GM21717 (cell line): Measurements from ENCODE around the gene LGALS9.
A peak's percentile ranks its signal among the peaks of the same experiment; 100 is the strongest.
"Not testable (repeated sequence)": the region's sequence is repeated elsewhere in the genome, so short reads cannot be mapped to it uniquely, and the experiment has no call there.

Source experiments
- ATAC-seq: cut with Tn5 transposase; IDR thresholded peaks from one replicate; pipeline ENCODE4 v1.9.1; 2021; ENCODE audit warnings: mild to moderate bottlenecking, moderate library complexity; ENCODE audit not compliant: unreplicated experiment

LGALS9 gene

DNA sequence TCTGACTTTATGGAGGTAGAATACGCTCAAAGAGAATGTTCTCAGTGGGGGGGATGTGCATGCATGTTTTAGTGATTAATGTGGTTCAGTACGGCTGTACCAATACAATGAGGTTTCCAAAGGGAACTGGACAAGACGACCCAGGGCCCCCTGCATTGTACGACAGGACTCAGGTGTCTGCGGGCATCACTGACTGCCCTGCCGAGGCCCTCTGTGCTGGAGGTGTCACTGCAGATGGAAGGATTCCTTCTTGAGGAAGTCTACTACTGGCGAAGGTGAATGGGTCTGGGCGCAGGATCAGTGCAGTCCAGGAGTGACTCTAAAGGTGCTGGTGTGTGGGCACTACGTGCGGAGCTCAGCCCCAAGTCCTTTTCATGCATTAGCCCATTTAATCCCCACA, 3.5 kb upstream of the LGALS9 start:
- no peak for ATAC-seq

DNA sequence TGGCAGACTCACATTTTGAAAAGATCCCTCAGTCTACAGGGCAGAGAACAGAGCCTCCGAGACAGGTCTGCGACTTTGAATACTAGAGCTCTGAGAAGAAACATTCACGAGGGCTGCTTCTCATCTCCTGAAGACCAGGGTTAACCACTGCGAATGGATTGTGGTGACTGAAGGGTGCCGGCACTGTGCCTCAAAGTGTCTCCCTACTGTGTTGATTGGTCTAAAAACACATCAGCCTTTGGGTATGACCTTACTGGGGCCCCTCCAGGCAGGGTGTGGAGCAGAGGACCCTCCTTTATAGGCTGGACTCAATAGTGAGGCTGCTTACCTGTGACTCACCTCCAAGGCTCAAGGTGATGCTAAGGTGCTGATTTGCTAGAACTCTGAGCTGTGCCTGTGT, 2.6 kb upstream of the LGALS9 start:
- ATAC-seq: no peak

DNA sequence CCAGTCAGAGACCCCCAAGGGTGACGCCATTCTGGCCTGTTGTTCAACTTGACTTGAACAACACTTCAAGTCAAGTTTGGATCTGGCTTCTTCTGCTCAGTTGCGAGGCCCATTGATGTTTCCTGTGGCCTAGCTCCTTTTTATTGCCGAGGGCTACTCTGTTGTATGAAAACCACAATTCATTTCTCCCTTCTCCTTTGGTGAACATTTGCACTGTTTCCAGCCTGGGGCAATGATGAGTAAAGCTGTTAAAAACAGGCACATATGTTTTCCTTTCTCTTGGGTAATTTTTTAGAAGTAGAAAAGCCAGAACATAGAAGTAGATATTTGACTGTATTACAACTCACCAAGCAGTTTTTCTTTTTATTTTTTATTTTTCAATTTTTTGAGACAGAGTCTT, 1.7 kb upstream of the LGALS9 start:
- not testable (repeated sequence) for ATAC-seq

DNA sequence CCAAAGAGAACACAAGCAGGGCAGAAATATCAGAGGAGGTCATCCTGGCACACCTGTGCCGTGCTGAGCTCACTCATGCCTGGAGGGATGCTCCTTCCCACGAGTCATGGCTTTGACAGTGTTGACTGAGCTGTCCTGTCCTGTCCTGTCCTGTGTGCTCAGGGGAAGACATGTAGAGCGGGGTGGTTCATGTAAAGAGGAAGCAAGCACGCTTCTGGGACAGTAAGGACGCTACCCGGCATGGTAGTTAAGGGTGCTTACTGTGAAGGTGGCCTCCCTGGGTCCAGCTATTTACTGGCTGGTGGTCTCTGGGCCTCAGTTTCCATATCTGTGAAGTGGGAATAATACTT, 398 bp downstream of the LGALS9 start:
- peak; percentile 35 for ATAC-seq

DNA sequence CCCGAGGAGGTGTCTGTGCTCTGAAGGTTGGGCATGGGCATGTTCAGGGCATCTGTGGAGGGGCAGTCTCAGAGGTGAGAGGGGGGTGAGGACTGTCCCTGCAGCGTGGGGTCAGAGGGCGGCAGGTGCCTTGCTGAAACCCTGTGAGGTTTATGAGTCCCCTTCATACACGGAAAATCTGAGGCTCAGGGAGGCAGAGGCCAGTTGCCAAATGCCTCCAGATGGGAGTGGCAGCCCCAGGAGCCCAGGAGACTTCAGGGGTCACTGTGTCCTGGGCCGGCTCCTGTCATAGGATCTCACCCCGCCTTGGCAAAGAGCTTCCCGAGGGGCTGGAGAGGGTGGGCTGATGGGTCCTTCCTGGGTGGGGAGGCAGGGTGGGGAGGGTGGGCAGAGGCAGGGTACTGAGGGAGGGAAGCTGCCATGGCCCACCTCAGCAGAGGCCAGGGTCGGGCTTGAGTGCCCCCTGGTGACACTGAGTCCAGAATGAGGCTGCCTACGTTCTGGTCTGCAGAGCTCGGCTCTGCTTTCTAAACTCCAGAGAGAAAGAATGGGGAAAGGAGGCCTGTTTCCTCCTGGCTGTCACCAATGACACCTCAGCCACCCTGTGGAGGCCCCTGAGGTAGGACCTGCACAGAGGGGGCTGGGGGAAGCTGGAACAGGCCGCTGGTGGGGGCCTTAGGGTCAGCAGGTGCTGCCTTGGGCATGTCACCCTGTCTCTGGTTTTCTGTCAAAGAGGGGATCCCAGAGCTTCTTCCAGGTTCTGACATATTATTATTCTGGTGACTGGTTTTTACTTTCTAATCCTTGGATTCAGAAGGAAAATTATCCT, 1.1 kb downstream of the LGALS9 start:
- ATAC-seq: no peak

DNA sequence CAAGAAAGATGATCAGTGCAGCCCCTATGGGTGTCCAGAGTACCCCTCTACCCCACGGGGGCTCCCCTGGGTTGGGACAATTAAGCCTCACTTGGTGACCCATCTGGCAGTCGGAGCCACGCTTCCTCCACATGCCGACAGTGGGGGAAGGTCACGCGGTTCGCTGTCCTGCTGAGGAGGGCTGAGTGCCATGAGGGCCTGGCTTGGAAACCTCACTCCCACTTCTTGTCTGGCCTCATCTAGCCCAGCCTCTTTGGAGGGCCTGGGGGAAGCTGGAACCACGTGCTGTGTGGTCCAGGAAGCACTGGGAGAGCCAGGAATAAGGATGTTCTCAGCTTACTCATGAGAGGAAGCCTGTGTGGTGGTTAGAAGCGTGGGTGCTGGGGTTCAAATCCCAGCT, 1.8 kb downstream of the LGALS9 start:
- ATAC-seq: not testable (repeated sequence)

DNA sequence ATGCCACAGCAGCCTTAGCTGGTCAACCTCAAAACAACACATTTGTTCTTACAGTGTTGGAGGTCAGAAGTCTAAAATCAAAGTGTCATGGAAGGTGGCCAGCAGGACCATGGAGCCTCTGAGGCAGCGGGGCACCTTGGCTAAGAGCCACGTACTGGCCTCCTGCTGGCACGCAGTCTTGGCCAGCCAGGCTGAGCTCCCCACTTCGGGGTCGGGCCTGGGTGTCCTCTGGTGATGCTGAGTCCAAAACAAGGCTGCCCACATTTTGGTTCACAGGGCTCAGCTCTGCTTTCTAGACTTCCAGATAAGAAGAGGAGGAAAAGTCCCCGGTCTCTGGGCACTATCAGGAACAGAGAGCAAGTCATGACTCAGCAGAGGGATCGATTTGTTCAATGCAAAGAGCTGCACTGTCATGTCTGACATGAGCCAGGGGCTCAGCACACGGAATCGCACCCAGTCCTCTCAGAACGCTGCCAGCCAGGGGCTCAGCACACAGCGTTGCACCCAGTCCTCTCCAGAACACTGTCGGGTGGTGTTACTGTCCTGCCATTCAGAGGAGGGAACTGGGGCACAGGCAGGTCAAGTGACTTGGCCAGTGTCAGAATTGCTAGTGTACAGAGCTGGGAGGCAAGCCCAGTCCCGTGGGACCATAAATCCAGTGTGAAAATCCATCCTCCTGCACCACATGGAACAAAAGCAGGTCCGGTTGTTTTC, 2.5 kb downstream of the LGALS9 start:
- ATAC-seq: no peak

DNA sequence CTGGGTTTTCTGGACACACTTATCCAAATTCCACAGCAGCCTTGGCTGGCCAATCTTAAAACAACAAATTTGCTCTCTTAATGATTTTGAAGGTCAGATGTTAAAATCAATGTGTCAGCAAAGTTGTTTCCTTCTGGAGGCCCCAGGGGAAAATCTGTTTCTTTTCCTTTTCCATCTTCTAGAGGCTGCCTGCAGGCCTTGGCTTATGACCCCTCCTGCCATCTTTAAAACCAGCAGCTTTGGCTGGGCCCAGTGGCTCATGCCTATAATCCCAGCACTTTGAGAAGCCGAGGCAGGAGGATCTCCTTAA, 3.0 kb downstream of the LGALS9 start:
- no peak for ATAC-seq

DNA sequence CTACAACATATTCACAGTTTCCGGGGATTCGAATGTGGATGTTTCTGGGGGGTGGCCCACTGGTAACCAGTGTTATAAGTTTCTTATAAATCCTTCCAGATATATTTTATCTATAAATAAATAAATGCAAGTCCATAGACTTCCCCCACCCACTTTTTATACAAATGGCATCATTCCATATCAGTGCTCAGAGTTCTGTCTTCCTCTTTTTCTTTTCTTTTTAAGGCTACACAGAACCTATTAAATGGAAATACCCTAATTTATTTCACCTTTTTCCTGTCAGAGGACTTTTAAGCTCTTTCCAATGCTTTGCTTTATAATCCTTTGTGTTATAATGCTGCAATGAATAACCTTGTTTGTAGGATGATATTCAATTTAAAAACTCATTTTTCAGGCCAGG, 3.8 kb downstream of the LGALS9 start:
- no peak for ATAC-seq

DNA sequence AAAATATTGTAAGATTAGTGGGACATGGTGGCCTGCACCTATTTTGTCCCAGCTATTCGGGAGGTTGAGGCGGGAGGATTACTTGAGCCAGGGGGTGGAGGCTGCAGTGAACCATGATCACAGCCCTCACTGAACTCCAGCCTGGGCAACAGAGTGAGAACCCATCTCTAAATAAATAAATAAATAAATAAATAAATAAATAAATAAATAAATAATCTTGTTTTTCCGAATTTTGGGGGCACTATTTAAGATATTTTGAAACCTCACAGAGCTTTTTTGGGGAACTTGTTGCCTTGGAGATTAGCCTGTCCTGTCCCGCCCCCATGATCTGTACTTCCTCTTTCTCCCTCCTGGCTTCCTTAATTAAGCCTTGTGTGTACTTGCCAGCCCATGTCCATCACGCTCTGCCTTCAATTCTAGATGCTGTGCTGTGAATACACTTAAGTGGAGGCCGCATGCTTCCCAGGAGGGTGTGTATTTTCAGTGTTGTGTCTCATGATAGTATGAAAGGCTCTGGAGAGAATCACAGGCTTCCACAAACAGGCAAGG, 4.4 kb downstream of the LGALS9 start:
- no peak for ATAC-seq

DNA sequence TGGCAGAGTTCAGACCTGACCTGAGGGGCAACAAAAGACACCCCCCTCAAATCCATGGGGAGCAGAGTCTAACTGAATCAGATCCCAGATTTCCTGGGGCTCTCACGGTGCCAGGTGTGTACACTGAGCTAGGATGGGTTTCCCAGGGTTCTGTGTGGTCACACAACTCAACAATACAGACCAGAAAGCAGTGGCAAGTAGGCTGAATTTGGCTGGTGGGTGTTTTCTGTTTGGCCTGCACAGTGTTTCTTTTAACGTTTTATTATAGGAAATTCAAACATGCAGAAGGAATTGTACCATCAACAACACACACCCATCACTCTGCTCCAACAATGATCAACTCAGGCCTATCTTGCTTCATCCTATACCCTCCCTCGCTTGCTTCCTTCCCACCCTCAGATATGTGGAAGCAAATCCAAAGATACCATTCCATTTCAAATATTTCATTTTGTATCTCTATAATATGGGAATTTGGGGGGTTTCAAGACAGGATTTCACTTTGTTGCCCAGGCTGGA, 5.1 kb downstream of the LGALS9 start:
- ATAC-seq: not testable (repeated sequence)

DNA sequence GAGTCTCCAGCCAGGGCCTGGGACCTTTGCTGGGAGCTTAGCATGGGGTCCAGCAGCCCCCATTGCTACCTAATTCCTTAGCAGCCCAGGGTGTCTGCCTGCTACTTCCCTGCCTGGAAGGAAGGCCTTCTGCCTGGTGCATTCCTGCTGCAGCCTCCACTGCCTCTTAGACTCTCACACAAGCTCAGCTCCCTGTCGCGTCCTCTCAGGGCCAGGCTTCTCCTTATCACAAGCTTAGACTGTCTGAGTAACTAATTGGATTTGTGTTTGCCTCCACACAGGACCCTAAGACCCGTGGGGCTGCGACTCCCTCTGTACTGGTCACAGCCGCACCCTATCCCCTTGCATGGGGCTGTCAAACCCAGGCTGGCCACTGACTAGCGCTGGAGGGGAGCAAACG, 6.8 kb downstream of the LGALS9 start:
- ATAC-seq: not testable (repeated sequence)

DNA sequence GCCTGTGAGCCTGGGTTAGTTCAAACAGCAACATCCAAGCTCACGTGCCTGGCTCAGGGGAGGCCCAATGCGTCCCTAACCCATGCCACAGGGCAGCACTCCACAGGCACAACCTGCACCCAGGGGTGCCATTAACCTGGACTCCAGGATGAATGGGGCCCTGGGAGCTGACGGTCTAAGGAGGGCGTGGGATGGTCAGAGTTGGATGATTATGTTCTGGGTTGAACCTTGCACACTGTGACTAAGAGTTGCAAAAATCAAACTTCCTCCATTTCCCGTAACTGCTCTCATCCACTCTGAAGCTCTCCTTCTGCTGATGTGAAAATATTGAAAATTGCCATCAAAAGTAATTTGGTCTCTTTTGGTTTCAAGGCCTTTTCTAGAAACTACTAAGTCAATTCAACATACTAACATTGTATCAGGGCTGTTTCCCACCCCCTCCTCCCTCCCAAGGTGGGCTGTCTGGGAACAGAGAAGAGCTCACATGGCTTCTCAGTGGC, 7.5 kb downstream of the LGALS9 start:
- ATAC-seq: not testable (repeated sequence)

DNA sequence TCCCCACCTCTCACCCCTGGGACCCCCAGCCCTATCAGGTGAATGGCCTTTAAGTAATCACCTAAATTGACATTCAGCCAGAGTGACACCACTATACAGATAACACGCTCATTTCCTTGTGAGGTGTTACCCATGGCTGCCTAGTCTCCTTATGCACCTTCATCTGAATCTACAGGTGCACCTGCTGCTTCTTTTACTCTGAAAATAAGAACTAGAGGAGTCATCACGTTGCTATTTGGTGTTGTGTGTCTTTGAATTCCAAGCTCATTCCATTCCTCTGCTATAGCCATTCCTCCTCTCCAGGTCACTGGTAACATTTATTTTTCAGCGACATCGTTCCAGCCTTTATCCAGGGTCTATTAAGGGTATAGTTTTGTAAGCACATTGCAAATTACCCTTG, 9.8 kb downstream of the LGALS9 start:
- no peak for ATAC-seq

DNA sequence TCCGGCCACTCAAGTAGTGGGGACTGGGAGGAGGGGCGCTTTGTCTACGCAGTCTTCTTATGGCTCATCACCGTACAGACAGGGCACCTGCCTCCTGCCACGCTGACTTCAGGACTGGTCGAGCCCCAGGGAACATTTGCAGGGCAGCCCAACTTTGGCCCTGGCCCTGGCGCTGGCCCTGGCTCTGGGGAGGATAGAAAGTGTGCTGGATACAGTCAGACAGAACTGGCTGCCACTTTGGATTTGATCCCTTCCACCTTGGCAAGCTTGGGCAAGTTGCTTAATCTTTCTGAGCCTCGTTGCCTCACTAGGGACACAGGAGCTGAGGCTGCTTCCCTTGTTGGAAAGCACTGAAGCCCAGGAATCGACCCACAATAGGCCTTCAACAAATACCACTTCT, 13.6 kb downstream of the LGALS9 start:
- ATAC-seq: no peak

DNA sequence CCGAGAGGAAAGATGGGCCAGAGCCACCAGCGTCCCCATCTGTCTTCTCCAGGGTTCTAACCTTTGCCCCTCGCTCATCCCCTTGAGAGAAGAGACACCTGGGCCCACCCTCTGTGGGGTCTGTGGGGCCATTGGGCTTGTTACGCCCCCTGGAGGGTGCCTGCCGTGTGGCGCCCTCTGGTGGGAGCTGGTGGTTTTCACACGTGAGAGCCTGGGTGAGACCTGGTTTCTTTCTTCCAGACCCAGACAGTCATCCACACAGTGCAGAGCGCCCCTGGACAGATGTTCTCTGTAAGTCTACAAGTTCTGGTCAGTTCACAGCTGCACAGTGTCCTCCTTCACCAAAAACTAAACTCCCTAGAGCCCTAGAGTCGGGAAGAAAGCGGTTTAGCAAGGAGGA, 14.6 kb downstream of the LGALS9 start:
- ATAC-seq: not testable (repeated sequence)

DNA sequence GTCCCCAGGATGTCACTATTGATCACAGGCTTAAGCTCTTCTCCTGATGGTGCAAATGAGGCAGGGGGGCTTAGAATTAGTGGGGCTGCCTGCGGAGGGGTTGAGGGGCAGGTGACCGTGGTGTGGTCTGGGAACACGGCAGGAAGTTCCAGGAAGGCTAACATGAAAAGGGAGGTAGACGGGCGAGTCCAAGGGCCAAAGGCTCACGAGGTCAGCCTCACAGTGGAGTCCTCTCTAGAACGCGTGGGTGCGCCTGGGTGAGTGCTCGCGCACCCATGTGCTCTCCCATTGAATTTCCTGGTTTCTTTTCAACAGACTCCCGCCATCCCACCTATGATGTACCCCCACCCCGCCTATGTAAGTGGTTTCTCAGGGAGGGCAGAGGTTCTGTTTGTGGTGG, 15.2 kb downstream of the LGALS9 start:
- ATAC-seq: no peak

DNA sequence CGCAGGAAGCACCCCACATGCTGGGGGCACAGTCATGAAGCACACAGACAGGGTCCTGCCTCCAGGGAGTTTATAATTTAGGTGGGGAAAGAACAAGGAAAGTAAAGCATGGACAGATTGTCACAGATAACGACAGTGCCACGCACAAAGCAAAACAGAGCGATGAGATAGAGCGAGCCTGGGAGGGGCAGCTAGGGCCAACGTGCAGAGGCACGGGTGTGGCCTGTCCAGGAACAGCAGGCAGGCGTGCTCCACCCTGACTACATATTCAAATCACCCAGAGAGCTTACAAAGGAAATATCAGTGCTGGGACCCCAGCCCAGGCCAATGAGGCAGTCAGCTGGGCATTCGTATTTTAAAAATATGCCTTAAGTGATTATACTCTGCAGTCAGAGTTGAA, 16.8 kb downstream of the LGALS9 start:
- ATAC-seq: no peak

DNA sequence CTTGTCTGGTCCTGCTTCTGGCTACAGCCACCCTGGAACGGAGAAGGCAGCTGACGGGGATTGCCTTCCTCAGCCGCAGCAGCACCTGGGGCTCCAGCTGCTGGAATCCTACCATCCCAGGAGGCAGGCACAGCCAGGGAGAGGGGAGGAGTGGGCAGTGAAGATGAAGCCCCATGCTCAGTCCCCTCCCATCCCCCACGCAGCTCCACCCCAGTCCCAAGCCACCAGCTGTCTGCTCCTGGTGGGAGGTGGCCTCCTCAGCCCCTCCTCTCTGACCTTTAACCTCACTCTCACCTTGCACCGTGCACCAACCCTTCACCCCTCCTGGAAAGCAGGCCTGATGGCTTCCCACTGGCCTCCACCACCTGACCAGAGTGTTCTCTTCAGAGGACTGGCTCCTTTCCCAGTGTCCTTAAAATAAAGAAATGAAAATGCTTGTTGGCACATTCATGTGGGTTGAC, 18.2 kb downstream of the LGALS9 start:
- not testable (repeated sequence) for ATAC-seq

DNA sequence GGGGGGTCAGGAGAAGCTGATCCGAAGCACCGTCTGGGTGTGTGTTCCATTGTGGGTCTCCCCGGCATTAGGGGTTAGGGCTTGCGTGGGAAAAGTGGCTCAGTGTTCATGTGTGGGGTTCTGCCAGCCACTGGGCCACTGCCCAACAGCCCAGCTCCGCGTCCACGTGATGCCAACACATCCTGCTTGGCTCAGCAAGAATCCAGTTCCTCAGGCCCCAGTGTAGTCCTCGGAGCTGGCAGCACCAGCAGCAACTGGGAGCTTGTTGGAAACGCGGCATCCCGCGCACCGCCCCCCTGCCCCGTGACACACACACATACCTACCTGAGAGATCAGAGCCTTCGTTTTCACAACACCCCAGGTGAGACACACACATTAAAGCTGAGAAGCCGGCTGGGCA, 18.9 kb downstream of the LGALS9 start:
- ATAC-seq: no peak

DNA sequence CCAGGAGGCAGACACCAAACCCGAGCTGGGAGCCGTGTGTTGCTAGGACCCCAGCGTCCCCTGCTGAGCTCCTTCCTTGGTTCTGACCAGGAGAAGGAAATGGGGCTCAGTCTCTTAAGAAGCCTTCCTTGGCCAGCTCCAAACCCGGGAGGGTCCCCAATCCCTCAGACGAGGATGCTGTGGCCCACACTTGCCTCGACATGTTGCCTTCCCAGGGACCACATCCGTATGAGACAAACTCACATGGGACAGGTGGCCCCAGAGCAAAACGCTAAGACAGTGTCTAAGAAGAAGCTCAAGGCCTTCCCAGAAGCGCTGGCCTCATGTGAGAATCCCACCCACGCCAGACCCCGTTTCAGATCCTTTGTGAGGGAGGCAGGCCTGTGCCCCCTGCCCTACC, 19.8 kb downstream of the LGALS9 start:
- ATAC-seq: no peak
